ENCODE measurements around the gene FRAS1.
"Not testable (repeated sequence)": the region's sequence is repeated elsewhere in the genome, so short reads cannot be mapped to it uniquely, and the experiment has no call there.

FRAS1 gene

GRCh38 chr4:78244705-78245485, 187.8 kb downstream of the FRAS1 start:
- H3K27ac ChIP-seq: no peak overlapping the region
- H3K36me3 ChIP-seq: no peaks in the 10 kb centered on the region
- no peak overlapping the region for H3K4me3 ChIP-seq (ENCODE audit: low read depth in 1 of 2, low read length in 1 of 2)
- TF ChIP-seq, protein P1, sequence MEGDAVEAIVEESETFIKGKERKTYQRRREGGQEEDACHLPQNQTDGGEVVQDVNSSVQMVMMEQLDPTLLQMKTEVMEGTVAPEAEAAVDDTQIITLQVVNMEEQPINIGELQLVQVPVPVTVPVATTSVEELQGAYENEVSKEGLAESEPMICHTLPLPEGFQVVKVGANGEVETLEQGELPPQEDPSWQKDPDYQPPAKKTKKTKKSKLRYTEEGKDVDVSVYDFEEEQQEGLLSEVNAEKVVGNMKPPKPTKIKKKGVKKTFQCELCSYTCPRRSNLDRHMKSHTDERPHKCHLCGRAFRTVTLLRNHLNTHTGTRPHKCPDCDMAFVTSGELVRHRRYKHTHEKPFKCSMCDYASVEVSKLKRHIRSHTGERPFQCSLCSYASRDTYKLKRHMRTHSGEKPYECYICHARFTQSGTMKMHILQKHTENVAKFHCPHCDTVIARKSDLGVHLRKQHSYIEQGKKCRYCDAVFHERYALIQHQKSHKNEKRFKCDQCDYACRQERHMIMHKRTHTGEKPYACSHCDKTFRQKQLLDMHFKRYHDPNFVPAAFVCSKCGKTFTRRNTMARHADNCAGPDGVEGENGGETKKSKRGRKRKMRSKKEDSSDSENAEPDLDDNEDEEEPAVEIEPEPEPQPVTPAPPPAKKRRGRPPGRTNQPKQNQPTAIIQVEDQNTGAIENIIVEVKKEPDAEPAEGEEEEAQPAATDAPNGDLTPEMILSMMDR (IDR thresholded peaks at IDR 0.05): no peak
- H3K4me1 ChIP-seq (ENCODE audit: control insufficient read depth in 1 of 2, insufficient read depth in 1 of 2, low read depth in 1 of 2, low read length in 1 of 2): no peaks in the 10 kb centered on the region
- H3K27me3 ChIP-seq: no peaks in the 10 kb centered on the region
- H3K9me3 ChIP-seq: no peaks in the 10 kb centered on the region

DNA sequence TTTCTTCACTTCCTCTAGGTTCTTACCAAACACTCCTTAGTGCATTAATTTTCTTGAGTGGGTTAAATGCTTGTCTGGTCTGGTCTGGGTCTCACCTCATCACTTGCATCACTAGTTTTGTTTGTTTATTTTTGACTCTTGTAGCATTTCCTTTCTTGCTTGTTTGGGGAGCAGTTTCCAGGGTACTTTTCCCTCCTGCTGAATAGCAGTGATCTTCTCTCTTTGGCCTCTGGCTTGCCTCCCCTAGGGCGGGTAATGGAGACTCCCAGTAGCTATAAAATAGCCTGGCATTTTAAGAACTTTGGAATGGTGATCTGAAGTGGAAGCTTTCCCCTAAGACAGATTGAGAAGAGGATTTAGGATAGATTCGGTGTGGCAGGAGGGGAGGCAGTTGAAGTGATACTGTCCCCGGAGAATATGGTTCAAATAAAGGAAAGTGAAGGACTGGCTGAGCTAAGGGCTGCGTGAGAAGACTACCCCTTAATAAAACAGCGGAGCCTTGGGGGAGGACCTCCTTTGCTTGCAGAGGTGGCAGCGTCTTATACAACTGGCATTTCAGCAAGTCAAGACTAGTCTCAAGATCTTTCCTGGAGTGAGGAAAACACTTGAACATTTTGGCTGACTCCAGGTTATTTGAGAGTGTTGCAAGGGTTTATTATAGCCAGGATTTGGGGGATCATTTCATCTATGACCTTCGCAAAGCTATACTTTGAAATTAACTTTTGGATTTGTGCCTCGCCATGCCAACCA, 190.6 kb downstream of the FRAS1 start:
- Histone ChIP-seq H3K4me1 (ENCODE audit: control insufficient read depth in 1 of 2, insufficient read depth in 1 of 2, low read depth in 1 of 2, low read length in 1 of 2) (no peaks in the 10 kb centered on the region), H3K27me3 (no peaks in the 10 kb centered on the region), H3K27ac (no peak overlapping the region), H3K9me3 (no peaks in the 10 kb centered on the region), H3K36me3 (no peaks in the 10 kb centered on the region), H3K4me3 (ENCODE audit: low read depth in 1 of 2, low read length in 1 of 2) (no peak overlapping the region)
- TF ChIP-seq, protein P1 (IDR thresholded peaks at IDR 0.05): no peak

DNA sequence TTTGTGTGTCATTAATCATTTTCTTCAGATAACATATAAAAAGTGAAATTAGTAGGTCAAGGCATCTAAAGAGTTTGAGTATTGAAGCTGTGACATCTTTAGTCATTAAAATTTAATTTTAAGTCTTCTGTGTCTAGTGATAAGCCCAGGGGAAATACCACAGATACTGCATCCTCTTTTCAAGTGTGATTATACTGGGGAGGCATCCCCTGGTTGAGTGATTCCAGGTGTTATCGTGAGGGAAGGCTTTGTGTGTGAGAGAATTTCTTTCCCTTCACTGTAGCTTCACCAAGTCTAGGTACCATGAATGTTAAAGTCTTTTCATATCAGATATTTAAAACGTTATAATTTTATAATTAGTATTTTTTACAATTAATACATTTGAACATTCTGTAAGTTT, 193.4 kb downstream of the FRAS1 start:
- no peak overlapping the region for H3K27ac ChIP-seq
- no peaks in the 10 kb centered on the region for H3K9me3 ChIP-seq
- no peak overlapping the region for H3K4me3 ChIP-seq (ENCODE audit: low read depth in 1 of 2, low read length in 1 of 2)
- TF ChIP-seq, protein P1 (IDR thresholded peaks at IDR 0.05): no peak
- no peaks in the 10 kb centered on the region for H3K27me3 ChIP-seq
- no peaks in the 10 kb centered on the region for H3K36me3 ChIP-seq
- no peaks in the 10 kb centered on the region for H3K4me1 ChIP-seq (ENCODE audit: control insufficient read depth in 1 of 2, insufficient read depth in 1 of 2, low read depth in 1 of 2, low read length in 1 of 2)

- H3K27ac ChIP-seq; H3K27me3 ChIP-seq; H3K36me3 ChIP-seq; H3K4me1 ChIP-seq (ENCODE audit: control insufficient read depth in 1 of 2, insufficient read depth in 1 of 2, low read depth in 1 of 2, low read length in 1 of 2); H3K9me3 ChIP-seq; H3K4me3 ChIP-seq (ENCODE audit: low read depth in 1 of 2, low read length in 1 of 2): not testable (repeated sequence)
These were observed 195.7 kb downstream of the FRAS1 start for GRCh38 chr4:78252773-78253172.

GRCh38 chr4:78254893-78255292, 197.8 kb downstream of the FRAS1 start:
- Histone ChIP-seq H3K27ac (no peak overlapping the region), H3K27me3 (no peaks in the 10 kb centered on the region), H3K4me1 (ENCODE audit: control insufficient read depth in 1 of 2, insufficient read depth in 1 of 2, low read depth in 1 of 2, low read length in 1 of 2) (no peaks in the 10 kb centered on the region), H3K36me3 (no peaks in the 10 kb centered on the region), H3K9me3 (no peaks in the 10 kb centered on the region), H3K4me3 (ENCODE audit: low read depth in 1 of 2, low read length in 1 of 2) (no peak overlapping the region)
- TF ChIP-seq, protein P1 (IDR thresholded peaks at IDR 0.05): no peak

DNA sequence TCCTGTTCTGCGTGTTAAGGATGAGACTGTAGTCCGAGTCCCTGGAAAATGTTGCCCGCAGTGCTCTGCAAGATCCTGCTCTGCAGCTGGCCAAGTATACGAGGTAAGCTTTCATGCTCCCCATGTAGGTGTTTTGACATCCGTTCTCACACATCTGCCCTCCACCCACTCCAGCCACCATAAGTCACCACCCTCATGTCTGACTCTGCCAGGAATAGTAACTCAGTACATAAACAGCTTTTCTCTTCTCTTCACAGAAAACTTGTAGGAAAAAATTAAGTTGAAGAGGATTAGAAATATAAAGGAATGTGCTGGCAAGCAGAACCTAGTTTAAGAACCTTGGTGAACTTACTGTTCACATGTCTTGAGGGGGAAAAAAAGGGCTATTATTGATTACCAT, 207.9 kb downstream of the FRAS1 start:
- Histone ChIP-seq H3K4me3 (ENCODE audit: low read depth in 1 of 2, low read length in 1 of 2) (no peak overlapping the region), H3K9me3 (no peaks in the 10 kb centered on the region), H3K27me3 (no peaks in the 10 kb centered on the region), H3K4me1 (ENCODE audit: control insufficient read depth in 1 of 2, insufficient read depth in 1 of 2, low read depth in 1 of 2, low read length in 1 of 2) (no peaks in the 10 kb centered on the region), H3K27ac (no peak overlapping the region), H3K36me3 (no peaks in the 10 kb centered on the region)
- TF ChIP-seq, protein P1 (IDR thresholded peaks at IDR 0.05): no peak
